LNCAP (cell line): ENCODE data around the gene NME8.

Experiments used
- CTCF ChIP-seq: fragments of 450-650 bp; IDR thresholded peaks from 2 replicates; pipeline ENCODE4 v1.5.1; 2017; ENCODE audit warnings: mild to moderate bottlenecking

Gene NME8

GRCh38 chr7:37820708-37821468 lies 27.5 kb upstream of the NME8 start:
- TF ChIP-seq CTCF: no peak

- no peak for TF ChIP-seq CTCF
These were observed 25.5 kb upstream of the NME8 start for GRCh38 chr7:37822946-37823345.

DNA sequence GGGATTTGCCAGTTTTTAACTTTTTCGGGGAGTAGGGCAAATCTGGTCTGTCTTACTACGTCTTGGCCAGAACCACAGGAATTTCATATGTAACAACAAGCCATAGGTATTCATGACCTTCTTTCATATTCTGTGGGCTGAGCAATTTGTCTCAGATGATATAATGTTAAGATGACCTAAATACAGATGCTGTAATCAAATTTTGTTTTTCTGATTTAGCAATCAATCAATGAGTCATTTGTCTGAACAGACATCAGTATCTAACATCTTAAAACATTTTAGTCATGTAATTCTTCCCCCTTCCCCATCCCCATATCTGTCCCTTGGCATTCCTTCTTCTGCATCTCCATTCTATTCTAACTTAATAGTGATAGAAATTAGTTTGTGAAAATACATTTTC lies 24.8 kb upstream of the NME8 start:
- TF ChIP-seq CTCF: no peak

- no peak for TF ChIP-seq CTCF
These were observed 23.4 kb upstream of the NME8 start for GRCh38 chr7:37825038-37825437.

DNA sequence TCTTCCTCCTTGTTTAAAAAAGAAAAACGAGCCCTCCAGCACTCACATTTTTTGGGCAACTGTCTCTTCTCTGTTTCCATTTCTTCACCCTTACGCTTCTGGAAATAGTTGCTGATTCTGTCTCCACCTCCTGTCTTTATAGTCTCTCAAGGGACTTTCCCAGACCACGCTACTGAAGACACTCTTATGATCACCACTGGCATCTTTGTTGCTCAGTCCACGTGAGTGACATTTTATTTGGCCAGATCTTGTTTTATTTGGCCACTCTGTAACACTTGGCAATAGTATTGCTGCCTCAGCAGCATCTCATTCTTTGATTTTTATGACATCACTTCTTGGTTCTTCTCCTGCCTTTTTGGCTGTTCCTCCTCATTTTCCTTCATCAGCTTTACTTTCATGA lies 21.6 kb upstream of the NME8 start:
- no peak for TF ChIP-seq CTCF

DNA sequence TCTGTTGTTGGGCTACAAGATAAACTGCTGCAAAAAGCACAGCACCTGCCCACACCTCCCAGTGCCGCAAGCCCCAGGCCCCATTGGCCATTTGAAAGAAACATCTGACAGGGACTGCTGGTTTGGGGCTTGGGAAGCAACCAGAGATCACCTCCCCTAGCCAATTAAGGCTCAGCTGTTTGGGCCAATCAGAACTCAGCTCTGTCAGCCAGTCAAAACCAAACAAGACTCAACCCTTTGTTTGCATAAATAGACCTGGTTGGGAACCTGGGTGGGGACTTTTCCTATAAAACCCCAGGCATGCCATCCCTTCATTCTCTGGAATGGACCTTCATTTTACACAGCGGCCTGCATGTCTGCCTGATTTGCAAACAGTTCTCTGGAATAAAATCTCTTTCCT lies 17.2 kb upstream of the NME8 start:
- no peak for TF ChIP-seq CTCF

DNA sequence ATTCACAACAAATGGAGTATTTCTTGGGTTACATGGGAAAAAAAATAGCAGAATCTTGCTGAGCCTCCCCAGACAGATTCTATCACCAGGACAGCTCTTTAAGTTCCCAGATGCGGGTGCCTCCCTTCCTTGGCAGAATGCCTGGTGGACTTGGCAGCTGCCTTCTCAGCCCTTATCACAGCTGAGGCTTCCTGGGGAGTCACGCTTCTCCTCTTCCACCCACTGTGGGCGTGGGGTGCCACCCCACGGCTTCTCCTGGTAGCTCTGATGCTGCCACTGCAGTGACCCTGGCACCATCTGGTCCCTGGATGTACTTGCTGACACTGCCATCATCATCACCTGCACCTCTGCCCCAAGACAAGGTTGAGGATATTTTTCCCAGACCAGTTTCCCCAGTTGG lies 16.2 kb upstream of the NME8 start:
- TF ChIP-seq CTCF: peak; percentile 47; the same call in 1 of the 2 replicates
